HG03280 (cell line): ENCODE data around the gene TP53I13.

ENCODE experiments used
- ATAC-seq: cut with Tn5 transposase; IDR thresholded peaks from one replicate; pipeline ENCODE4 v1.9.1; 2021; ENCODE audit warnings: mild to moderate bottlenecking, moderate library complexity; ENCODE audit not compliant: unreplicated experiment

Gene TP53I13

DNA sequence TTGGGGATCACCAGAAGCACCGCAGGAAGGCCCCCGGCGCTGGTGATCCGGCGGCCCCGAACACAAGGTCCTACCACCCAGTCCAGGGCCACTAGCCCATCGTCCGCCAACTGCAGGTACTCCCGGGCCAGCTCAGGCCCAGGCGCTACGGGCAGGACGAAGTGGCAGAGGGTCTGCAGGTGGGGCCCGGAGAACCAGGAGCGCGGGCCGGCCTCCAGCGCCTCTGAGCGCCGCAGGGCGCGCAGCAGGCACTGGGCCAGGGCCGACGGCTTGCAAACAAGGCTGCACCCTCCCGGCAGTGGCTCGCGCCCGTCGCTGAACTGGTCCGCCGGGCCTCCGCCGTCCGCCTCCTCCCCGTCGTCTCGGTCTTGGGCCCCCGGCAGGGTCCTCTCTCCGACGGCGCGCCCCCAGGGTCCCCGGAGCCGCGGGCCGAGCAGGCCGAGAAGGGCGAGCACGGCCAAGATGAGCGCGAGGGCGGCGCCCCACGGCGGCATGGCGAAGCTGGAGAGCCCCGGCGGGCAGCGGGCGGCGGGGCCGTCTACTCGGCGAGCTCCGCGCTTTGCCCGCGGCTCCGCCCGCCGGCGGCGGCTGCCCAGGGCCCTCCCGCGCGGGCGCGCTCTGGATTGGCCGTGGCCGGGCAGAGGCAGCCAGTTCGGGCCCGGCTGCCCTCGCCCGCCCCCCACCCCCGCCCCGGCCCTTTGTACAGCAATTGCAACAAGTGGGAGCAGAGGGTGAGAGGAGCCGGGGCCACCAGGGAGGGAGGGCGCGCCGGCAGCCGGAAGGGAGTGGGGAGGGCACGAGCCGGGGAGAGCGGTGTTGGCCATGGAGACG is 1.8 kb upstream of the TP53I13 start, which contains the start of gene ABHD15:
ABHD15 (minus strand) TSS at position 565 of the 831 bp plus-strand sequence; CDS start at position 494, 71 bp downstream.
- ATAC-seq, result peak; percentile 33

DNA sequence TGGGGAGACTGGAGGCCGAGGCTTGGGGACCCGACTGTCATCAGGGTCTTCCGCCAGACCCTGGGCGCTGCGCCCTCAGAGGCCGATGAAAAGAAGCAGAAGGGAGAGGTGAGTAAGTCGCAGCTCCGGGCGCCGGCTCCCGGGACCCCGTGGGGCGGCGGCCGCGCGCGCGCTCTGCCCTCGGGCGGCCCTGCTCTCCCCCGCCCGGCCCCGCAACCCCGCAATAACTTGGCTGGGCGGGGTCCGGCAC is 1.3 kb upstream of the TP53I13 start:
- peak; percentile 12 for ATAC-seq

DNA sequence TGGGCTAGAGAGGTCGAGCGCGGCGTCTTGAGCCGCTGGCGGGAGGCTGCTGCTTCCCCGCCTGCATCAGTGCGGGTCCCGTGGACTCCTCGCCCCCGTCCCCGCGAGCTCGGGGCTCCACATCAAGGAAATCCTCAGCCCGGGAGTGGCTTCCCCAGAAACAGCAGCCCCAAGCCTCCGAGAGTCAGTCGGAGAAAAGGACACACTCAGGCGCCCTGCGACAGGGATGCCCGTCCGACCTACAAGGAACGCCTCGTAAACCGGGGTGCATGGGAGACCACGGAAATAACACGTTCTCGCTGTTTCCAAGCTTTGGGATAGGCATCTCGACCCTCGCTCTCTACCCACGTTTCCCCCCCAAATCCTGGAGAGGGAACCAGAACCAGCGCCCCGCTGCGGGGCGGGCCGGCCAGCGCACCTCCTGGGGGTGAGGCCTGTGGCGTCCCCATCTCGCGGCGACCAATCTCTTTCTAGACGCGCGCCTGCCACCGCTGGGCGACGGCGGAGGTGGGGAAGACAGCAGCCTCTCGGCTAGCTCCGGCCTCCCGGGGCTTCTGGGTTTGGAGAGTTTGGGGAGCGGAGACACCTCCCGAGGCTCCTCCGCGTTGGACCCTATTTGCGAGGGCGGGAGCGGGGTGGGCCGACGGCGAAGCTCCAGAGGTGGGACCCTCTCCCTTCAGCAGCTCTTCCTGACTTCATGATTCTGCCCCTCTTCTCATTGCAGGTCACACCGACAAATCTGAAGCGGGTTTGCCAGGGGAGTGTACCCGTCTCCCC is 759 bp upstream of the TP53I13 start:
- peak; percentile 32 for ATAC-seq

DNA sequence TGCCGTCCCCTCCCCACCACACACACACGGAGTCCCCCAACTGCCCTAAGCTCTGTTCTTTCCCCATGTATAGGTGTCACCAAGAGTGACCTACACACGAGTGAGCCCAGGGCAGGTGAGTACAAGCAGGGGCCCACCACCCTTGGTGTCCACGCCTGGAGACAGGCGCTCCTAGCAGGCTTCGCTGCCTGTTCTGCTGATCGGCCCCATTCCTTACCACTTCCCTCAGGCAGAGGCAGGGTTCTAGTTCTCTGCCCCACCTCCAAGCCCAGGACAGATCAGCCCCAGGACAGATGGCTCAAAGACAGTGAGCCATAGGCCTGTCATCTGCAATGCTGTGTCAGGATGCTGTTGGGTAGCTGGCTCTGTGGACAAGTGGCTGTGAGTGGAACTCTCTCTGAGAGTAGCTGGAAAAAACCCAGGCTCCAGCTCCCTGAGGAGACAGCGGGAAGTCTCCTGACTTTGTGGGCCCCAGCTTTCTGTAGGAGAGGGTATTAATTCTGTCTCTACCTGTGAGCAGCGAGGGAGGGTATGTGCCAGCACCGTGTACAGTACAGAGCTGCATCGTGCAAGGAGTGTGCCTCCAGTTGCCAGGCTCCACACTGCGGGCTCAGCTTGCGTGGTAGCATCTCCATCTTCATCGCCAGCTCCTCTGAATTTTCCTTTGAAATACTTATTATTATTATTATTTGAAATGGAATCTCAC is 897 bp downstream of the TP53I13 start:
- no peak for ATAC-seq

DNA sequence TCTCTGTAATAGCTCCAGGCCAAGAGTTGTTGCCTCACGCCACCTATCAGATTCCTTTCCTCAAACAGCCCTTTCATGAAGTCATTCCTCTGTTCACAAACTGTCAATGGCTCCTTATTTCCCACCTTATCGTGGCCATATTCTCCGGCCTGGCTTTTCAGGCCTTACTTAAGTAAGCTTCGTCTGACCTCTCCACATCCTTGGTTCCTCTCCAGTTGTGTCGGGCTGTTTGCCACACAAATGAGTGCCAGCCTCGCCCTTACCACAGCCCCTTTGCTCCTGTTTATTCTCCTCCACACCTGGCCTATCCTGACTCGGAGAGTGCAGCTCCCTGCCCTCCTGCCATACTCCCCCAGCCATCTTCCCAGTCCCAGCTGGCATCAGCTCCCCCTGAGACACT is 2.0 kb downstream of the TP53I13 start:
- no peak for ATAC-seq

DNA sequence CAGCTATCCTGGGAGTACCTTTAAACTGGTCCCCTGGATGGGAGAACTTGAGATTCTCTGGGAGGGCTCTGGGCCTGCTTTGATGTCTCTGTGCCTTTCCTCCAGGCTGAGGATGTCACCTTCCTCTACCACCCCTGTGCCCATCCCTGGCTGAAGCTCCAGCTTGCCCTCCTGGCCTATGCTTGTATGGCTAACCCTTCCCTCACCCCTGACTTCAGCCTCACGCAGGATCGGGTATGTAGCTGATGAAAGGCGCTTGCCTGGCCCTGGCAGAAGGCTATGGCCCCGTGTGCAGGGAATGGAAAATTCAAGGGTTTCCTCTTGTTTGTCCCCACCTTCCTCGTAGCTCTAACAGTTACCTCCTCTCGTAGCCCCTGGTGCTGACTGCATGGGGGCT is 3.0 kb downstream of the TP53I13 start:
- ATAC-seq, result no peak

DNA sequence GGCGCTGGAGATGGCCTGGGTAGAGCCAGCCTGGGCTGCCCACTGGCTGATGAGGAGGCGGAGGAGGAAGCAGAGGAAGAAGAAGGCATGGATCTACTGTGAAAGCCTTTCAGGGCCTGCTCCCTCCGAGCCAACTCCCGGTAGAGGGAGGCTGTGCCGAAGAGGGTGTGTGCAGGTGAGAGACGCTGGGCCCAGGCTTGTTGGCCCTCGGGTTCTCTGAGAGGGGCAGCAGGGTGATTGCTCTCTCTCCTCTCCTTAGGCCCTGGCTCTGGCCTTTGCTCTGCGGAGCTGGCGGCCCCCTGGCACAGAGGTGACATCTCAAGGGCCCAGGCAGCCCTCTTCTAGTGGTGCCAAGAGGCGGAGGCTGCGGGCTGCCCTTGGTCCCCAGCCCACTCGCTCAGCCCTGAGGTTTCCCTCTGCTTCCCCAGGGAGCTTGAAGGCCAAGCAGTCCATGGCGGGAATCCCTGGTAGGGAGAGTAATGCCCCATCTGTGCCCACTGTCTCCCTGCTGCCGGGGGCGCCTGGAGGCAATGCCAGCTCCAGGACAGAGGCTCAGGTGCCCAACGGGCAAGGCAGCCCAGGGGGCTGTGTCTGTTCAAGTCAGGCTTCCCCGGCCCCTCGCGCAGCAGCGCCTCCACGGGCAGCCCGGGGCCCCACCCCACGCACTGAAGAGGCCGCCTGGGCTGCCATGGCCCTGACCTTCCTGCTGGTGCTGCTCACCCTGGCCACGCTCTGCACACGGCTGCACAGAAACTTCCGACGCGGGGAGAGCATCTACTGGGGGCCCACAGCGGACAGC is 3.6 kb downstream of the TP53I13 start:
- no peak for ATAC-seq

DNA sequence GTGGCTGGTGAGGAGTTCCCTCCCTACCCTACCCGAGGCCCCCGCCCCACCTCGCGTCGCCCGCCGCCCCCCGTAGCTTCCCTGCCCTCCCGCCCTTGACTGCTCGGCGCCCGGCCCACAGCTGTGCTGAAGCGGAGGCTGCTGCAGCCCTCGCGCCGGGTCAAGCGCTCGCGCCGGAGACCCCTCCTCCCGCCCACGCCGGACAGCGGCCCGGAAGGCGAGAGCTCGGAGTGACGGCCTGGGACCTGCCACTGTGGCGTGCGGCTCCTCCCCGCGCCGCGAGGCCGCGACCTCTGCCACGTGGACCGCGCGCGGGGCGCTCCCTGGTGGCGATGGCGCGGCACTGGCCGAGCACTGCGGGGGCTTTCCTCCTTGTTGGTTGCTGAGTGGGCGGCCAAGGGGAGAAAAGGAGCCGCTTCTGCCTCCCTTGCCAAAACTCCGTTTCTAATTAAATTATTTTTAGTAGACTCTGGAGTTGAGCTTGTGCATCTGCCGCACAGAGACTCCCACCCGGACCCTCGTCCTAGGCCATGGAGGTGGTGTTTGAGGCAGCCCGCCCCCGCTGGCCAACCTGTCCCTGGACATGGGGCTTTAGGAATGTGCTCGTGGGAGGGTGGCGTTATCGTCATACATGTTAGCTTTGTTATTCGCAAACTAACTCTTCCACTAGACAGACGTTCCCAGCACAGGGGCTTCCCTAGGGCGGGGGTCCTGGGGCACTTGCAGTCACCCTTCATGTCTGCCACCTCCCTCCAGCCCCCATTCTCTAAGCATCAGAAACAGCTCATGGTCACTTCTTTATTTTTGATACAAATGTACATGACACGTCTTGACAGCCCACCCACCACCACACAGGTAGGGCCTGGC is 4.4 kb downstream of the TP53I13 start:
- ATAC-seq, result no peak

DNA sequence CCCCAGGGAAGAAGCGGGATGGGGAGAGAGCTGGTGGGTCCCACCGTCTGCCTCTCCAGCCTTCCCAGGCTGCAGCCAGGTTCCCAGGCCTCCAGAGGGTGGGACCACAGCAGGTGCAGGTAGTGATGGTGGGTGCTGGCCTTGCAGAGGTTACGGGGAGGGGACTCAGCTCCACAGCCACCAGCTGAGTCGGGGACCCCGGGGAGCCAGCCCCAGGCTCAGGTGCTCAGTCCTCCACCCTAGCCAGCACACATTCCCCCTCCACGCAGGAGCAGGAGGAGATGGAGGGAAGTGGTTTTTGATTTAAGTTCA is 5.0 kb downstream of the TP53I13 start:
- no peak for ATAC-seq

DNA sequence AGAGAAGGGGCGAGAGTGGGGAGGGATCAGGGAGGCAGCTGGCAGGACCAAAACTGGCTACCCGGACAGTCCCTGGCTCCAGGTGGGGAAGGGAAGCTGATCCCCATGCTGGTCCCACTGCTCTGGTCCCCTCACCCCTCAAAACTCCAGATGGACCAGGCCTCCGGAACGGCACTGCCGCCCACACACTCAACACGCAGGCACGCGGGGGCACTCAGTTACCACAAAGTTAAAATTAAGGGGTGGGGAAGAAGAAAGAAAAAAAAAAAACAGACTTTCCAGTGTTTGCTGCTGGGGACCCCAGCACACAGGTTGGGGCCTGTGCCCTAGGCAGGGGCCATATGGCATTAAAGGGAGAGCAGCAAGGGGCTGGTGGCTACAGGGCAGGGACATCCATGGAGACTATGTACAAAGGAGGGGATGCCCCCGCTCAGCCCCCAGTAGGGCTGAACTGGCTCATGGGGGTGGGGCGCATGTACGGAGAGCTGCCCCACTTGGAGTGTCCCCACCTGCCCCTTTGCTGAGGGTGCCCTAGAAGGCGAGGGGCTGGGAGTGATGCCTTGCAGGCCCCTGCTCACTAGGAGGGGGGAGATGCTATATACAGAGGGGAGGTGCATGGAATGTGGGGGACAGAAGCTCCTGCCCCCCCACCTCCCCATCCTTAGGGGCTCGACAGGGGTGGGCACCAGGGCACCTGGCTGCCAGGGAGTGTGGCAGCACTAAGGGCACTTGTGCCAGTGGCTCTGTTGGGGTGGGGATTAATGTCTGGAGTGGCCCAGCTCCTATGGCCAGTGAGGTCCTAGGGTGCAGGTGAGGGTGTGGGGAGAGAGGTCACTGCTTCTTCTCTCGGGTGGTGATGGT is 5.6 kb downstream of the TP53I13 start:
- no peak for ATAC-seq

DNA sequence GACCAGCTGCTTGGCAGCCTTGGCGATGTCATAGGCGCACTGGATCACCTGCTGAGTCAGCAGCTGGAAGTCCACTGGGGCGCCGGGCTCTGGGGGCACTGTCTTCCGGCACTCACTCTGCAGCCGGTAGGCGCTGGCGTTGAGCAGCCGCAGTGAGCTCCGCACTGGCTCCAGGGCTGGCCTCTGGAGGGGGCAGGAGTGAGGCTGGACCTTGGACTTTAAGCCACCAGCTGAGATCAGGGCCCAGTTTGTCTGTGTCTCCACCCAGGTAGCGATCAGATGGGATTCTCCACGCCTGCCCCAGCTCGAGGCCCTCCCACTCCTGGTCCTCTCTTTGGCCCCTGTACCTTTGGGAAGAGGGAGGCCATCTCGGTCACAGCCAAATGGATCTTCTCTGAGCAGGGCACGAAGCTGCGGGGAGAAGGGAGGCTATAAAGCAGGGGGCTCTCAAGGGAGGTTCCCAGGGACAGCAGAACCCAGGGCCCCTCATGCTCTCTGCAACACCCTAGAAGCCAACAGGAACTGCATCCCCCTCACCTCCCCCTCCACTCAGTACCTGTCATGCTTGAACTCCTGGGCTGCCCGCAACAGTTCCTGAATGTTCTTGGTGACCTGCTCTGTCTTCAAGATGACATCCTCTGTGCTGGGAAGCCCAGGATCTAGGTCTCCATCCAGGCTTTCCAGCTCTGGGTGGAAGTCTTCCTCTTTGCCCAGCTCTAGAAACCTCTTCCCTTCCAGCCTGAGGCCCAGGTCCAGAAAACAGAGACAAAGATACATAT is 6.4 kb downstream of the TP53I13 start:
- ATAC-seq, result no peak

DNA sequence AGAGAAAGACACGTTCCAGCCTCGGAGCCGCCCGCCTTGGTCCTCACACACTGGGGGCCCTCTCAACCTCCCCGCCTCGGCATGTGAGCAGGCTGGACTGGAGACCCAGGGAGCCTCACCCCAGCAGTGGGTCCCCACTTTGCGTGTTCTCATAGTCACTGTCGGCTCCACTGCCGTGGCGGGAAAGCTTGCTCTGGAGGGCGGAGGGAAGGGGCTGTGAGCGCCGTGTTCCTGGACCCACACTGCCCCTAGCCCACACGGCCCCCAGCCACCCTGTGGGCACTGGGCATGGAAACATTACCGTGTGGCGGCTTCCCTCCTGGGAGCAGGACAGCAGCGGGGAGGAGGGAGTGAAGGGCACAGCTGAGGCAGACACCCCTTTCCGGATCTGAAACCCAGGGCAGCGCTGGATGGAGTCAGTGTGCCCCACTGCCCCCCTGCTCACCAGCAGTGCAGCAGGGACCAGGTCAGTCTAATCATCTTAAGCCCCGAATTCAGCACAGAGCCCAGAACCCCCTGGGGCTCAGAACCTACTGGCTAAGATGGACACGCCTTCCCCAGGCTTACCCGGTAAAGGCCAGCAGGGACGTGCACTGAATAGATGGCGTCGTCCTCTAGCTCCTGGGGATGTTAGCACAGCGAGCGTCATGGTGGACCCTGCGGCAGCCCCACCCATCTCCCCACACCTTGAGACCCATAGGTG is 7.2 kb downstream of the TP53I13 start:
- ATAC-seq, result no peak

DNA sequence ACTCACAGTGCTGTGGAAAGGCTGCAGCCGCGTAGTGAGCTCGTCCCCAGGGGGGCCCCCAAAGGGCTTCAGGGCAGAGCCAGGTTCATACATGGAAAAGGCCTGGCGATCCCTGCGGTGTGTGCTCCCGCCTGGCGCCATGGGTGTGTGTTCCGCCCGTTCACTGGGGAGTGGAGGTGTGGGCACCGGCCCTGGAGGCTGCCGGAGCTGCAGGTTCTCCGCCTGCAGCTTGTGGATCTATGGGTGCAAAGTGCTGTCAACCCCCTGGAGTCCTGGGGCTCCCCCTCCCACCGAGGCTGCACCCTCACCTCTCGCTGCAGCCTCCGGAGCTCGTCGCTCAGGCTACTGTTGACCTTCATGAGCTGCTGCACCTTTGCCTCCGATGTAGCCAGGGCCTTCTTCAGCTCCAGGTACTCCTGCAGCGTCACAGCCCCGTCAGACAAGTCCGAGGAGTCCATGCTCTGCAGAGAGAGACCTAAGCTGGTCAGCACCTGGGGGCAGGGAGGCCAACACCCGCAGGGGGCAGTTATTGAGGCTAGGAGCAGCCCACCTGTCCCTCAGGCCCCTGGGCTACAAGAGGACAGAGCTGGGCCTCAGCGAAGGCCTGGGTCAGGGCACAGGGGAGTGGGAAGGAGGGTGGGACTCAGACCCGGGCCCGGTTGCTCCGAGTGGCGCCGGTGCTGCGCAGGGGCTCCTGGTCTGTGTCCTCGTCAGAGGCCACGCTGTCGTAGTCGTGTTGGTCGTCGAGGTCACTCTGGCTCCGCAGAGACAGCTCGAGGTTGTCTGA is 7.9 kb downstream of the TP53I13 start:
- ATAC-seq, result no peak

DNA sequence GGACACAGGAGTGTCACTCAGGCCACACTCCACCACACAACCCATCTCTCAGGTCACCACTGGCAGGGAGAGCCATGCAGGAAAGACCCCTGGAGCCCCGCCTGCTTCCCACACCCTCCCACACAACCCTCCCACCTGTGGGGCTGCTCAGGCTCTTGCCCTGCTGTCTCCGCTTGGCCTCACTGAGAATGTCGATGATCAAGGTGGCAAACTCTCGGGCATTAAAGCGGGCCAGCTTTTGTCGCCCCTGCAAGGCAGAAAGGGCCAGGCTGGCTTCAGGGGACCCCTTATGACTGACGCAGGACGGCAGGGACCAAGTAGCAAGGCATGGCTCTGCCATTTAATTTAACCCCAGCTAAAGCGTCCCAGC is 8.5 kb downstream of the TP53I13 start:
- ATAC-seq, result no peak

DNA sequence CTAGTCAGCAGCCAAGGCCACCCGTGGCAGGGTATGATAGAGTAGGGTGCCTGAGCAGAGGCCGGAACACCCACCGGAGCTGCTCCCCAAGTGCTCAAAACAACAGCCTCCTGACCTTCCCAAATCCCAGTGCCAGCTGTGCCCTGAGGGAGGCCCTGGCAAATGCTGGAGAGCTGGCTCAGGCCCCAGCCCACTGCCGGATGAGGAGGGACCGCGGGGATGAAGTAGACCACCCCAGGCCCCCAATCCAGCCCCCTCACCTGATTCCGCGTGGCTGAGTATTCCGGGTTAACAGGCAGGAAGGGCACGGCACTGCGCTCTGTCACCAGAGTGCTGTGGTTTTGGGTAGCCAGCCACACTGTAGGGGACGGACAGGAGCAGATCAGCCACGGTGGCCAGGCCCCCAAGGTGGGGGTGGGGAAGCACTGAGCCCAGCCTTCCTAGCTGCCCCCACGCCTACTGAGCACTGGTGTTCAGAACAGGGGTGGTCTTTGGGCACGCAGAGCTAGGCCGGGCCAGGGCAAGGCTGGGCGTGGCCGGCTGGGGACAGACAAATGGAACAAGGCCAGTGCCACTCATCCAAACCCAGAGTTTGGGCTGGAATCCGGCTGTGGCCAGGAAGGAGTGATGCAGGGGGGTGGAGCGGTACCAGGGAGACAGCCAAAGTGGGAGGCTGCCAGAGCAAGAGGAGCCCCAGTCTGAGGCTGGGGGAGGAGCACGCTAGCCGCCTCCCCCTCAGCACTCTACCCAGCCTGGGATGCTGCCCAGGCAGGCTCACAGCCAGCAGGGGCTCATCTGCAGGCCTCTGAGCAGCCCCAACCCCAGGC is 9.1 kb downstream of the TP53I13 start:
- no peak for ATAC-seq
